Upper lobe of left lung (tissue), 4 donors: ENCODE measurements around the gene PROCR.

ENCODE experiments used
- CTCF ChIP-seq, 6 experiments: fragments of 450-650 bp in 4 of 6; fragments of 200-600 bp in 2 of 6; sonication (generic) in 2 of 6; IDR thresholded peaks; one replicate each; pipeline ENCODE4 v1.5.1; 2016 to 2019; ENCODE audit warnings: antibody characterized with exemption in 6 of 6
- EP300 ChIP-seq, 4 donors: sonication (generic); formaldehyde crosslinking; IDR thresholded peaks; one replicate each; pipeline ENCODE4 v1.5.1; 2017; ENCODE audit warnings: antibody characterized with exemption in 4 of 4, control low read depth in 2 of 4
- POLR2A ChIP-seq, 4 donors: fragments of 450-650 bp; IDR thresholded peaks; one replicate each; pipeline ENCODE4 v1.5.1; 2016 to 2017; ENCODE audit warnings: antibody characterized with exemption in 4 of 4, mild to moderate bottlenecking in 2 of 4
- POLR2AphosphoS5 ChIP-seq, 2 donors: sonication (generic); formaldehyde crosslinking; IDR thresholded peaks; one replicate each; pipeline ENCODE4 v1.5.1; 2017; ENCODE audit warnings: antibody characterized with exemption in 2 of 2

DNA sequence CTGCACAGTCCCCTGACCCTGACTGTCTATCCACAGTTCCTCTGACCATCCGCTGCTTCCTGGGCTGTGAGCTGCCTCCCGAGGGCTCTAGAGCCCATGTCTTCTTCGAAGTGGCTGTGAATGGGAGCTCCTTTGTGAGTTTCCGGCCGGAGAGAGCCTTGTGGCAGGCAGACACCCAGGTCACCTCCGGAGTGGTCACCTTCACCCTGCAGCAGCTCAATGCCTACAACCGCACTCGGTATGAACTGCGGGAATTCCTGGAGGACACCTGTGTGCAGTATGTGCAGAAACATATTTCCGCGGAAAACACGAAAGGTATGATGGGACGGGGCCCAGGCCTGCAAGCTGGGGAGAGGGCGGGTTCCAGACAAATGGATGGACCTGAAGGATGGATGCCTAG is 4.3 kb downstream of the PROCR start:
- no peak for TF ChIP-seq CTCF (IDR thresholded peaks at IDR 0.05)
- TF ChIP-seq POLR2A (IDR thresholded peaks at IDR 0.05) = no peak
- TF ChIP-seq EP300 (IDR thresholded peaks at IDR 0.05) = no peak
- no peak for TF ChIP-seq POLR2AphosphoS5 (IDR thresholded peaks at IDR 0.05)
